Sigmoid colon (tissue), 4 donors: ENCODE data around the gene FCN3.

Source experiments
- EP300 ChIP-seq, 4 donors: sonication (generic); formaldehyde crosslinking; IDR thresholded peaks; one replicate each; pipeline ENCODE4 v1.6.1; 2017; ENCODE audit warnings: antibody characterized with exemption in 4 of 4
- POLR2A ChIP-seq, 2 donors: fragments of 450-650 bp; IDR thresholded peaks; one replicate each; pipeline ENCODE4 v1.6.1; 2016; ENCODE audit warnings: antibody characterized with exemption in 2 of 2, mild to moderate bottlenecking in 2 of 2, moderate library complexity in 2 of 2
- POLR2AphosphoS5 ChIP-seq, 4 donors: sonication (generic); formaldehyde crosslinking; IDR thresholded peaks; one replicate each; pipeline ENCODE4 v1.6.1; 2017; ENCODE audit warnings: antibody characterized with exemption in 4 of 4
- TF ChIP-seq, protein P1 (sequence below), 4 experiments: fragments of 450-650 bp in 3 of 4; fragments of 200-600 bp in 1 of 4; IDR thresholded peaks; one replicate each; pipeline ENCODE4 v1.5.1; 2016 to 2019; ENCODE audit warnings: antibody characterized with exemption in 4 of 4, mild to moderate bottlenecking in 3 of 4, moderate library complexity in 2 of 4

GRCh38 chr1:27394925-27395324, 20.3 kb upstream of the FCN3 start:
- TF ChIP-seq, protein P1, sequence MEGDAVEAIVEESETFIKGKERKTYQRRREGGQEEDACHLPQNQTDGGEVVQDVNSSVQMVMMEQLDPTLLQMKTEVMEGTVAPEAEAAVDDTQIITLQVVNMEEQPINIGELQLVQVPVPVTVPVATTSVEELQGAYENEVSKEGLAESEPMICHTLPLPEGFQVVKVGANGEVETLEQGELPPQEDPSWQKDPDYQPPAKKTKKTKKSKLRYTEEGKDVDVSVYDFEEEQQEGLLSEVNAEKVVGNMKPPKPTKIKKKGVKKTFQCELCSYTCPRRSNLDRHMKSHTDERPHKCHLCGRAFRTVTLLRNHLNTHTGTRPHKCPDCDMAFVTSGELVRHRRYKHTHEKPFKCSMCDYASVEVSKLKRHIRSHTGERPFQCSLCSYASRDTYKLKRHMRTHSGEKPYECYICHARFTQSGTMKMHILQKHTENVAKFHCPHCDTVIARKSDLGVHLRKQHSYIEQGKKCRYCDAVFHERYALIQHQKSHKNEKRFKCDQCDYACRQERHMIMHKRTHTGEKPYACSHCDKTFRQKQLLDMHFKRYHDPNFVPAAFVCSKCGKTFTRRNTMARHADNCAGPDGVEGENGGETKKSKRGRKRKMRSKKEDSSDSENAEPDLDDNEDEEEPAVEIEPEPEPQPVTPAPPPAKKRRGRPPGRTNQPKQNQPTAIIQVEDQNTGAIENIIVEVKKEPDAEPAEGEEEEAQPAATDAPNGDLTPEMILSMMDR (IDR thresholded peaks at IDR 0.05): no peak
- TF ChIP-seq POLR2A (IDR thresholded peaks at IDR 0.05): no peak
- no peak for TF ChIP-seq POLR2AphosphoS5 (IDR thresholded peaks at IDR 0.05)
- TF ChIP-seq EP300 (IDR thresholded peaks at IDR 0.05): no peak
